HG03039 (cell line): ENCODE results near the gene FHL3.

ENCODE experiments used
- ATAC-seq: cut with Tn5 transposase; IDR thresholded peaks from one replicate; pipeline ENCODE4 v1.9.1; 2021; ENCODE audit warnings: mild to moderate bottlenecking, moderate library complexity; ENCODE audit not compliant: unreplicated experiment

Gene FHL3

GRCh38 chr1:38014724-38015424, 9.6 kb upstream of the FHL3 start:
- ATAC-seq: no peak

GRCh38 chr1:38014171-38014570, 8.9 kb upstream of the FHL3 start:
- no peak for ATAC-seq

- ATAC-seq: no peak
Observed at GRCh38 chr1:38013227-38013622, 7.9 kb upstream of the FHL3 start.

GRCh38 chr1:38012363-38013226, 7.3 kb upstream of the FHL3 start, which contains the start of gene UTP11:
Gene UTP11 (plus strand): TSS chr1:38012734. CDS start chr1:38012803, 69 bp downstream.
- ATAC-seq: peak; percentile 89

- ATAC-seq: no peak
Observed at GRCh38 chr1:38009841-38010180, 4.5 kb upstream of the FHL3 start.

GRCh38 chr1:38009088-38009840, 4.0 kb upstream of the FHL3 start:
- ATAC-seq: no peak

GRCh38 chr1:38006008-38006828, 904 bp upstream of the FHL3 start:
- no peak for ATAC-seq

GRCh38 chr1:38004284-38005108, 818 bp downstream of the FHL3 start:
- no peak for ATAC-seq

- no peak for ATAC-seq
Observed at GRCh38 chr1:38003261-38004250, 1.8 kb downstream of the FHL3 start.

GRCh38 chr1:38000529-38001455, 4.5 kb downstream of the FHL3 start:
- ATAC-seq: no peak

GRCh38 chr1:38000233-38000528, 5.1 kb downstream of the FHL3 start:
- ATAC-seq: no peak

- no peak for ATAC-seq
Observed at GRCh38 chr1:37999430-38000232, 5.7 kb downstream of the FHL3 start.

GRCh38 chr1:37998913-37999429, 6.3 kb downstream of the FHL3 start:
- ATAC-seq: no peak

GRCh38 chr1:37998089-37998808, 7.1 kb downstream of the FHL3 start:
- no peak for ATAC-seq

GRCh38 chr1:37997256-37998088, 7.8 kb downstream of the FHL3 start:
- no peak for ATAC-seq
